Fibroblast of lung (primary cell): Measurements from ENCODE around the gene SYNDIG1L. TPM values are rescaled to one million over a fixed set of nuclear protein-coding genes. Genes with fewer than 3 reads are reported as not detected.

ENCODE experiments used
- DNase-seq, 2 donors: peaks; one replicate each; pipeline versions ENCODE4 v3.0.0 to v3.0.0-alpha.2; 2010; ENCODE audit warnings: low read depth in 2 of 2
- H2AFZ ChIP-seq: 2 replicates; pipeline ENCODE4 v1.5.1; 2012; ENCODE audit warnings: low read length, control low read depth, inconsistent platforms
- H3K27ac ChIP-seq: 2 replicates; pipeline ENCODE4 v1.5.1; 2011; ENCODE audit warnings: low read length, control low read depth; ENCODE audit not compliant: insufficient read depth
- H3K27me3 ChIP-seq: 2 replicates; pipeline ENCODE4 v1.5.1; 2011; ENCODE audit warnings: mild to moderate bottlenecking, low read length; ENCODE audit not compliant: control insufficient read depth, insufficient read depth
- H3K36me3 ChIP-seq: 2 replicates; pipeline ENCODE4 v1.5.1; 2011; ENCODE audit warnings: low read length; ENCODE audit not compliant: control insufficient read depth, insufficient read depth
- H3K4me1 ChIP-seq: 2 replicates; pipeline ENCODE4 v1.5.1; 2011; ENCODE audit warnings: low read length; ENCODE audit not compliant: control insufficient read depth, insufficient read depth; ENCODE audit errors: extremely low read depth
- H3K4me2 ChIP-seq: 2 replicates; pipeline ENCODE4 v1.5.1; 2011; ENCODE audit warnings: low read length, control low read depth; ENCODE audit not compliant: insufficient read depth; ENCODE audit errors: extremely low read depth
- H3K4me3 ChIP-seq, 4 experiments: fragments of 200-600 bp in 1 of 4; sonication (generic) in 1 of 4; replicated peaks in 1 of 4; 2 replicates each; pipeline ENCODE4 v1.5.1; 2011 to 2016; ENCODE audit warnings: low read length in 4 of 4, low read depth in 3 of 4, mild to moderate bottlenecking in 3 of 4, control low read depth in 2 of 4, inconsistent platforms in 1 of 4, mixed read lengths in 1 of 4; ENCODE audit not compliant: insufficient read depth in 1 of 4; ENCODE audit errors: control extremely low read depth in 1 of 4
- H3K79me2 ChIP-seq: 2 replicates; pipeline ENCODE4 v1.5.1; 2012; ENCODE audit warnings: mild to moderate bottlenecking, low read length, inconsistent platforms; ENCODE audit not compliant: control insufficient read depth, insufficient read depth
- H3K9ac ChIP-seq: 2 replicates; pipeline ENCODE4 v1.5.1; 2011; ENCODE audit warnings: mild to moderate bottlenecking, low read length, control low read depth; ENCODE audit not compliant: insufficient read depth
- H3K9me3 ChIP-seq: 2 replicates; pipeline ENCODE4 v1.5.1; 2012; ENCODE audit warnings: low read depth, low read length; ENCODE audit not compliant: control insufficient read depth, insufficient read depth
- H4K20me1 ChIP-seq: 2 replicates; pipeline ENCODE4 v1.5.1; 2011; ENCODE audit warnings: low read length; ENCODE audit not compliant: control insufficient read depth, insufficient read depth; ENCODE audit errors: extremely low read depth
- EZH2 ChIP-seq: IDR thresholded peaks from 2 replicates; pipeline ENCODE4 v1.5.1; 2012; ENCODE audit warnings: low read length, control low read depth, mild to moderate bottlenecking; ENCODE audit errors: missing control alignments
- polyA plus RNA-seq, 2 donors: library from polyadenylated mRNA; depleted of rRNA in 1 of 2; stranded (reverse) in 1 of 2; unstranded in 1 of 2; fragments of >200 nt; gene quantifications; 2 replicates each; pipeline ENCODE4 v1.2.1, GENCODE V29; 2011 to 2012; ENCODE audit warnings: missing spikeins in 1 of 2
- total RNA-seq: library from RNA; depleted of rRNA; stranded (reverse); fragments of >200 nt; gene quantifications from 2 replicates; pipeline ENCODE4 v1.2.1, GENCODE V29; 2014
- TF ChIP-seq, protein P1 (sequence below), 2 donors: IDR thresholded peaks in 1 of 2; conservative IDR thresholded peaks in 1 of 2; 1 replicate in 1 of 2; 2 replicates in 1 of 2; pipeline ENCODE4 v1.5.1; 2011 to 2012; ENCODE audit warnings: low read length in 2 of 2, control low read depth in 1 of 2, inconsistent platforms in 1 of 2, low read depth in 1 of 2, mild to moderate bottlenecking in 1 of 2

SYNDIG1L gene
- total and polyA plus RNA-seq, 2 donors (not counting 1 experiment from before 2014, with no cell fraction given): not detected

DNA sequence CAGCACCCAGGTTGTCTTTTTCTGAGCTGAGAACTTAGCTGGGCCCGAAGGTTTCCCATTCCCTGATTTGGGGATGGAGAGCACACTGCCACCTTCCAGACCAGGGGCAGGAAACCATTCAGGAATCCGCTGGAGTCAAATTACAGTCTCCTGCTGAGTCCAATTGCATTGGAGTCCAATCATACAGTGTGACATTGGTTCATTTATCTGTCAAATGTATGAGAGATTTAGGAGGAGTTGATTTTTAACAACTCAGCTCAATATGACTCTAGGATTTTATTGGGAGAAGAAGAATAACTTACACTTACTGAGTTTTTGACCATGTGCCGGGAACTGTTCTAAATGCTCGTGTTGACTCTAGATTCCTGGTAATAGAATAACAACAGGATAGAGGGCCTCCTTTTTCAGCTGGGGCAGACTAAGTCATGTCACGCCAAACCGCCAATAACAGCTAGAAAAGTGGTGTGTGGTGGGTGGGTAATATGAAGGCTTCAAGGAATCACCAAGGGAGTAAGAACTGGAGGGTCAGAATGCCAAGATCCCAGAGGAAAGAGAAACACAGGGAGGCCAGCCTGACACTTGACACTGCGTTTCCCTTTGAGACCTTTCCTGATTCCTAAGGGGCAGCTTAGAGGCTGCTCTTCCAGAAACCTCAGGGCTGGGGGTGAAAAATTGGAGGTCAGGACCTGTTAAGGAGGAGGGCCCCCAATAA is 11.5 kb downstream of the SYNDIG1L start:
- Histone ChIP-seq H4K20me1 (peaks cover 2% of the 10 kb centered on the region), H3K27me3 (peaks cover 35% of the 10 kb centered on the region)

DNA sequence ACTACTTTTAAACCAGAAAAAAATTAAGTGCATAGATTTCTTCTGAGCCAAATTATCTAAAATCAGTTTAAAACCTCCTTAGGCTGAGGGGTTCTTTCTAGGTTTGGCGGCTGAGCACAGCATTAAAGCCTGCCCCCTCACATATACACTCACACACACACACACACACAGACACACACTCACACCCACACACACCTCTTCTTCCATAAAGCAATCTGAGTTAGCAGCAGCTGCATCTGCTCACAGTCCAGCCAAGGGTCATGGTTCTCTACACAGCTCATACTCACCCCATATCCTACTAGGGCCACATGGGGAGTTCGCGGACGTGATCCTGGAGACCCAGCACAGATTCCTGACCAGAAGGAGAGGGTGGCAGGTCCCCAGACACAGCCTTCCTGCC is 12.4 kb downstream of the SYNDIG1L start:
- Histone ChIP-seq H2AFZ (no peak overlapping the region), H3K9ac (no peak overlapping the region), H3K79me2 (no peaks in the 10 kb centered on the region), H3K4me1 (no peaks in the 10 kb centered on the region), H3K27ac (no peak overlapping the region), H3K36me3 (no peaks in the 10 kb centered on the region), H3K9me3 (no peaks in the 10 kb centered on the region), H3K4me3 (no peak overlapping the region), H4K20me1 (peaks cover 2% of the 10 kb centered on the region), H3K27me3 (peaks cover 31% of the 10 kb centered on the region), H3K4me2 (no peak overlapping the region)
- no peak for DNase-seq
- no peak for TF ChIP-seq EZH2
- TF ChIP-seq, protein P1, sequence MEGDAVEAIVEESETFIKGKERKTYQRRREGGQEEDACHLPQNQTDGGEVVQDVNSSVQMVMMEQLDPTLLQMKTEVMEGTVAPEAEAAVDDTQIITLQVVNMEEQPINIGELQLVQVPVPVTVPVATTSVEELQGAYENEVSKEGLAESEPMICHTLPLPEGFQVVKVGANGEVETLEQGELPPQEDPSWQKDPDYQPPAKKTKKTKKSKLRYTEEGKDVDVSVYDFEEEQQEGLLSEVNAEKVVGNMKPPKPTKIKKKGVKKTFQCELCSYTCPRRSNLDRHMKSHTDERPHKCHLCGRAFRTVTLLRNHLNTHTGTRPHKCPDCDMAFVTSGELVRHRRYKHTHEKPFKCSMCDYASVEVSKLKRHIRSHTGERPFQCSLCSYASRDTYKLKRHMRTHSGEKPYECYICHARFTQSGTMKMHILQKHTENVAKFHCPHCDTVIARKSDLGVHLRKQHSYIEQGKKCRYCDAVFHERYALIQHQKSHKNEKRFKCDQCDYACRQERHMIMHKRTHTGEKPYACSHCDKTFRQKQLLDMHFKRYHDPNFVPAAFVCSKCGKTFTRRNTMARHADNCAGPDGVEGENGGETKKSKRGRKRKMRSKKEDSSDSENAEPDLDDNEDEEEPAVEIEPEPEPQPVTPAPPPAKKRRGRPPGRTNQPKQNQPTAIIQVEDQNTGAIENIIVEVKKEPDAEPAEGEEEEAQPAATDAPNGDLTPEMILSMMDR (conservative IDR thresholded peaks at IDR 0.05 in 1 of 2, IDR thresholded peaks at IDR 0.05 in 1 of 2; ENCODE audit: low read depth in 1 of 2, low read length in 2 of 2): no peak

More for the DNA sequence above, 11.5 kb downstream of the SYNDIG1L start:
- no peak overlapping the region for H3K4me2 ChIP-seq
- H3K9ac ChIP-seq: no peak overlapping the region
- no peak overlapping the region for H3K4me3 ChIP-seq
- no peaks in the 10 kb centered on the region for H3K79me2 ChIP-seq
- H3K4me1 ChIP-seq: no peaks in the 10 kb centered on the region
- no peaks in the 10 kb centered on the region for H3K36me3 ChIP-seq
- DNase-seq: no peak
- TF ChIP-seq EZH2: no peak
- TF ChIP-seq, protein P1 (conservative IDR thresholded peaks at IDR 0.05 in 1 of 2, IDR thresholded peaks at IDR 0.05 in 1 of 2; ENCODE audit: low read depth in 1 of 2, low read length in 2 of 2): no peak
- no peaks in the 10 kb centered on the region for H3K9me3 ChIP-seq
- H2AFZ ChIP-seq: no peak overlapping the region
- no peak overlapping the region for H3K27ac ChIP-seq

DNA sequence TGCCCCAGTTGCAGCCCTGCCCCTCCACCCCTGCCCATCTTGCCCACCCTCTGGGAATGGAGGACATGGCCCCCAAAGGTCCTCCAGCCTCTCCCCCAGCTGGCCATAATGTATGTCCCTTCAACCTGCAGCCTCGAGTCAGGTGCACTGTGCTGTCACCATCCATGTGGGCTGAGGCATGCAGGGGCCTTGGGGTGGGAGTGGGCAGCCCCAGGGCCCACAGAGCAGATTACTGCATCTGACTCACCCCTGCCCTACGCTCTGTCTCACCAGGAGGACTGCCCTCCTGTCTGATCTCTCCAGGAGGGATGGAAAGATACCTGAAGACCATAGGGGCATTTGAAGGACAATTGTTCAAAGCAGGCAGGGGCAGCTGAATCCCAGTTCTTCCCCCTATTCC is 13.3 kb downstream of the SYNDIG1L start:
- no peak overlapping the region for H2AFZ ChIP-seq
- no peaks in the 10 kb centered on the region for H3K36me3 ChIP-seq
- H3K9me3 ChIP-seq: no peaks in the 10 kb centered on the region
- no peak overlapping the region for H3K27ac ChIP-seq
- no peak for TF ChIP-seq EZH2
- TF ChIP-seq, protein P1 (conservative IDR thresholded peaks at IDR 0.05 in 1 of 2, IDR thresholded peaks at IDR 0.05 in 1 of 2; ENCODE audit: low read depth in 1 of 2, low read length in 2 of 2): no peak
- peaks cover 2% of the 10 kb centered on the region for H4K20me1 ChIP-seq
- H3K4me2 ChIP-seq: no peak overlapping the region
- H3K79me2 ChIP-seq: no peaks in the 10 kb centered on the region
- H3K4me1 ChIP-seq: no peaks in the 10 kb centered on the region
- H3K9ac ChIP-seq: no peak overlapping the region
- no peak for DNase-seq
- H3K27me3 ChIP-seq: peaks cover 30% of the 10 kb centered on the region
- H3K4me3 ChIP-seq: no peak overlapping the region
